LNCAP (cell line): Measurements from ENCODE around the gene GRM8.

ENCODE experiments used
- CTCF ChIP-seq: fragments of 450-650 bp; IDR thresholded peaks from 2 replicates; pipeline ENCODE4 v1.5.1; 2017; ENCODE audit warnings: mild to moderate bottlenecking

GRM8 gene

GRCh38 chr7:126443951-126444350, 808.8 kb downstream of the GRM8 start:
- TF ChIP-seq CTCF, result no peak

GRCh38 chr7:126442908-126443307, 809.8 kb downstream of the GRM8 start:
- no peak for TF ChIP-seq CTCF

- no peak for TF ChIP-seq CTCF
Observed at GRCh38 chr7:126441745-126442144, 811.0 kb downstream of the GRM8 start.

GRCh38 chr7:126440542-126440941, 812.2 kb downstream of the GRM8 start:
- TF ChIP-seq CTCF, result no peak

GRCh38 chr7:126436213-126436868, 816.4 kb downstream of the GRM8 start:
- TF ChIP-seq CTCF, result no peak

- no peak for TF ChIP-seq CTCF
Observed at GRCh38 chr7:126426652-126427051, 826.1 kb downstream of the GRM8 start.

- TF ChIP-seq CTCF, result no peak
Observed at GRCh38 chr7:126424985-126425384, 827.8 kb downstream of the GRM8 start.

GRCh38 chr7:126419047-126419446, 833.7 kb downstream of the GRM8 start:
- no peak for TF ChIP-seq CTCF
